GM06990 (cell line): Measurements from ENCODE around the gene JOSD1.

Experiments used
- DNase-seq: peaks from one replicate; pipeline ENCODE4 v3.0.0-alpha.2; 2011; ENCODE audit not compliant: insufficient read length; ENCODE audit errors: extremely low read depth
- H3K27me3 ChIP-seq: replicated peaks from 2 replicates; pipeline ENCODE4 v1.6.0; 2011; ENCODE audit warnings: low read length; ENCODE audit not compliant: control insufficient read depth, insufficient read depth
- H3K36me3 ChIP-seq: 2 replicates; pipeline ENCODE4 v1.5.1; 2011; ENCODE audit warnings: low read length; ENCODE audit not compliant: control insufficient read depth, insufficient read depth
- H3K4me3 ChIP-seq: replicated peaks from 2 replicates; pipeline ENCODE4 v1.5.1; 2011; ENCODE audit warnings: low read depth, mild to moderate bottlenecking, control low read depth, low read length
- TF ChIP-seq, protein P1 (sequence below): IDR thresholded peaks from 2 replicates; pipeline ENCODE4 v1.5.1; 2011; ENCODE audit warnings: low read length, control low read depth, mild to moderate bottlenecking, inconsistent platforms; ENCODE audit not compliant: insufficient read depth, poor library complexity, severe bottlenecking

The JOSD1 gene

DNA sequence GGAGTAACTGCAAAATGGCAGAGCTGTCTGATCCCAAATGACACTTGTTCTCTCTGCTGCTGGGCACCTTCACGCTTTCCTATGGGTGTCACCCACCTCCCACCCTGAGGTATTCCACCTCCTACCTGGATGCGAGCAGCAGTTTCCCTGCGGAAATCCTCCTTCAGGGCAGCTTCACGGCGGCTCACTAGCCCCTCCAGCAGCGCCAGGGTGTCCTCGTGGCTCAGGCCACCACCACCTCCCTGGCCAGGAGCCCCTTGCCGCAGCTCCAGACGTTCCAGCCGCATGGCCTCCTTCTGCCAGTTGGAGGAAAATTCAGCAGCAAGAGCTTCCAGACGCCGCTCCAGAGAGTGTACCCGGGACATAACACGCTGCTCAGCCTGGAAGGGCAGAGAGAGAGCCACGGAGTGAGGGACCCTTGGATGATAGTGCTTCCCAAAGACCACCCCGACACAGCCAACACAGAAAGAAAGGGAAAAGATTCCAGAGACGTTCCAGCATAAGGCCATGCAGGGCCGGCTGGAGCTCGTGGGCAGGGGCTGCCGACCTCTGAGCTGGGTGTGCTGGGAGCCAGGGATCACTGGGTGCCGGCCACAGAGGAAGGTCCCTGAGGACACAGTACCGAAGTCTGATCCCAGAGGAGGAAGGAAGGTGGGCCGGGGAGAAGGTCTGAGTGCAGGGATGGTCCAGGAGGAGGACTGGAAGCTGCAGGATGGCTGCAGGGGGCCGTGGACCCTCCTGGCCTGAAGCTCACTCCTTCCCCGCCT, 41.6 kb upstream of the JOSD1 start:
- TF ChIP-seq, protein P1, sequence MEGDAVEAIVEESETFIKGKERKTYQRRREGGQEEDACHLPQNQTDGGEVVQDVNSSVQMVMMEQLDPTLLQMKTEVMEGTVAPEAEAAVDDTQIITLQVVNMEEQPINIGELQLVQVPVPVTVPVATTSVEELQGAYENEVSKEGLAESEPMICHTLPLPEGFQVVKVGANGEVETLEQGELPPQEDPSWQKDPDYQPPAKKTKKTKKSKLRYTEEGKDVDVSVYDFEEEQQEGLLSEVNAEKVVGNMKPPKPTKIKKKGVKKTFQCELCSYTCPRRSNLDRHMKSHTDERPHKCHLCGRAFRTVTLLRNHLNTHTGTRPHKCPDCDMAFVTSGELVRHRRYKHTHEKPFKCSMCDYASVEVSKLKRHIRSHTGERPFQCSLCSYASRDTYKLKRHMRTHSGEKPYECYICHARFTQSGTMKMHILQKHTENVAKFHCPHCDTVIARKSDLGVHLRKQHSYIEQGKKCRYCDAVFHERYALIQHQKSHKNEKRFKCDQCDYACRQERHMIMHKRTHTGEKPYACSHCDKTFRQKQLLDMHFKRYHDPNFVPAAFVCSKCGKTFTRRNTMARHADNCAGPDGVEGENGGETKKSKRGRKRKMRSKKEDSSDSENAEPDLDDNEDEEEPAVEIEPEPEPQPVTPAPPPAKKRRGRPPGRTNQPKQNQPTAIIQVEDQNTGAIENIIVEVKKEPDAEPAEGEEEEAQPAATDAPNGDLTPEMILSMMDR: no peak
- H3K27me3 ChIP-seq: no peaks in the 10 kb centered on the region
- no peak overlapping the region for H3K4me3 ChIP-seq
- peaks cover 59% of the 10 kb centered on the region for H3K36me3 ChIP-seq
- no peak for DNase-seq

DNA sequence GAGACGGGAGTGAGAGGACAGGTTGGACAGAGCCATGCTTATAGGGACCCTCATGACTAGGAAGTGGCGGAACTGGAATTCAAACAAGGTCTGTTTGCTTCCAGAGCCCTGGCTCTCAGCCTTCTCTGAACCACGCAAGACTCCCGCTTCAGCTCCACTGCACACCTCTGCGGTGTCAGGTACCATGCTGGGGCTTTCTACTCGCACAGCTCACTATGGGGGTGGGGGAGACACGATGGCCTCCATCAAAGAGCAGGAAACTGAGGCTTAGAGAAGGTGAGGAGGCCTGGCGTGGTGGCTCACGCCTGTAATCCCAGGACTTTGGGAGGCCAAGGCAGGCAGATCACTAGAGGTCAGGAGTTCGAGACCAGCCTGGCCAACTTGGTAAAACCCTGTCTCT, 40.8 kb upstream of the JOSD1 start:
- TF ChIP-seq, protein P1: no peak
- Histone ChIP-seq H3K36me3 (peaks cover 66% of the 10 kb centered on the region), H3K27me3 (no peaks in the 10 kb centered on the region), H3K4me3 (no peak overlapping the region)
- DNase-seq: no peak

DNA sequence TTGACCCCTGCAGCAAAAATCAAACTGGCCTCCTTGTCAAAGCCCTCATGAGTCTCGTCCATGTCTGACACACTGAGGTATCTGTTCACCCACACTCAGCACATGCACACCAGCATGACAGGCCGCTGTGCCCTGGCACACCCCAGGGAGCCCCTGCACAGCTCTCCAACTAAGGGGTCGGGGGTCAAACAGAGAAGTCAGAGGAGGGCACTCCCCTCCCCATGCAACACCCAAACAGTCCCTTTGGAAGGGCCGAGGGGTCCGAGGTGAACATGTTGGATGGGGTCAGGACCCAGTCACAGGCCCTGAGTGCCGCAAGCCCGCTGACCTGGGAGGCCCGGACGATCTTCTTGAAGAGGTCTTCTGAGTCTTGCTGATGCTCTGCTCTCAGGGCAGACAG, 40.4 kb upstream of the JOSD1 start:
- DNase-seq: no peak
- H3K4me3 ChIP-seq: no peak overlapping the region
- H3K27me3 ChIP-seq: no peaks in the 10 kb centered on the region
- TF ChIP-seq, protein P1: no peak
- H3K36me3 ChIP-seq: peaks cover 65% of the 10 kb centered on the region

DNA sequence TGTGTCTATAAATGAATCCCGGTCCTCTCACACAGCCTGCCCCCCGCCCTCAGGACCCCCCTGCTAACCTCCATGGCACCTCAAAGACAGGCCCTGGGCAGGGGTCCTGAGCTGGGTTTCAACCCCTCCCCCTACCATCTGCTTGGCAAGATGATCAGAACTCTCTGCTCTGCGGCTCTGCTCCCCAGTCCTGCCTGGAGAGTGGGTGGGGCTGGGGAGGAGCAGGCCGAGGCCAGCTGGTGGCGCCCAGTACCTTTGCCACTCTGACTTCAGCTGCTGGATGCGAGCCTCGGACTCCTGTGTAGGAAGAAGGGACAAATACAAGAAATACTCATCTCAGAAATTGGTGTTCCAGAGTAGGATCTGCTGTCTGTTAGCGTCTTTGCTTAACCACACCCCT, 40.0 kb upstream of the JOSD1 start:
- TF ChIP-seq, protein P1: no peak
- DNase-seq: no peak
- H3K36me3 ChIP-seq: peaks cover 66% of the 10 kb centered on the region

DNA sequence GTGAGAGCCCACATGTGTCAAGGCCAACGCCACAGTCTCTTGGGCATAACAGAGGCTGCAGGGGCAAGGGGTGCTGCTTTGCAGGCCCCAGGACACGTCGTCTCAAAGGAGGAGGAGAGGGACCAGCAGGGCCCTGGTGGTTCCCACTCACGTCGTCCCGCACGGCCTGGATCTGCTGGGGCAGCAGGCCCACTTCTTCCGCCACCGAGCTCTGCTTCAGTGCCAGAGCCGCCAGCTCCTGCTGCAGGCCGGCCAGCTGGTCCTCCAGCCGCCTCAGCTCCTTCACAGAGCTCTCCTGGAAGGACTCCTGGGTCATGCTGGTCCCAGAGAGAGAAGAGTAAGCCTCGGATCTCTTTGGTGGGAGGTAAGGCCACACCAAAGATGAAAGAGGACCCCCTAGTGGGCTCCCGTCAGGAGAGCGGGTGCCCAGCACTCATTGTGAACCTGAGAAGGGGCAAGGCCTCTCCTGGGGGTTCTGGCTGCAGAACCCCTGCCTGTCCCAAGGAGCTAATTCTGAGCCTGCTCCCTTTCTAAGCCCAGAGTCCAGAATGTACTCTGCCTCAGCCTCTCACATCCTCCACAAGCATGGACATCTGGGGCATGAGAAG, 39.5 kb upstream of the JOSD1 start:
- Histone ChIP-seq H3K4me3 (no peak overlapping the region), H3K36me3 (peaks cover 66% of the 10 kb centered on the region), H3K27me3 (no peaks in the 10 kb centered on the region)
- TF ChIP-seq, protein P1: no peak
- DNase-seq: no peak

More for the DNA sequence above, 40.0 kb upstream of the JOSD1 start:
- no peaks in the 10 kb centered on the region for H3K27me3 ChIP-seq
- no peak overlapping the region for H3K4me3 ChIP-seq
